Epithelial cell of prostate (primary cell): ENCODE data around the gene PCDHAC1.
"Not testable (repeated sequence)": the region's sequence is repeated elsewhere in the genome, so short reads cannot be mapped to it uniquely, and the experiment has no call there.

Experiments used
- DNase-seq: peaks from one replicate; pipeline ENCODE4 v3.0.0-alpha.2; 2011; ENCODE audit warnings: low read depth, low spot score
- H3K27ac ChIP-seq: fragments of 450-650 bp; 2 replicates; pipeline ENCODE4 v1.5.1; 2017; ENCODE audit warnings: mild to moderate bottlenecking

PCDHAC1 gene

GRCh38 chr5:140925806-140926442 is at the start of gene PCDHAC1:
Gene PCDHAC1, plus strand, starts transcription at chr5:140926299. Its CDS starts 594 bp downstream, at chr5:140926893.
- DNase-seq = no peak
- H3K27ac ChIP-seq = no peak within 1 kb of the TSS

- not testable (repeated sequence) for H3K27ac ChIP-seq
Observed at GRCh38 chr5:140876541-140877261, 49.4 kb upstream of the PCDHAC1 start.

GRCh38 chr5:140877262-140877581 is 48.9 kb upstream of the PCDHAC1 start:
- no peak for DNase-seq

More at GRCh38 chr5:140876541-140877261, 49.4 kb upstream of the PCDHAC1 start:
- not testable (repeated sequence) for DNase-seq

GRCh38 chr5:140881889-140882590 is 44.1 kb upstream of the PCDHAC1 start, which contains the start of gene PCDHA13:
Gene PCDHA13, plus strand, starts transcription at chr5:140882124. Its CDS starts 145 bp downstream, at chr5:140882269.
- H3K27ac ChIP-seq = no peak within 1 kb of the TSS
- no peak for DNase-seq

More at GRCh38 chr5:140877262-140877581, 48.9 kb upstream of the PCDHAC1 start:
- H3K27ac ChIP-seq = no peak overlapping the region

GRCh38 chr5:140882591-140882899 is 43.6 kb upstream of the PCDHAC1 start:
- DNase-seq = no peak
- no peak overlapping the region for H3K27ac ChIP-seq

- no peak overlapping the region for H3K27ac ChIP-seq
- no peak for DNase-seq
Observed at GRCh38 chr5:140883373-140883772, 42.7 kb upstream of the PCDHAC1 start.

- DNase-seq = no peak
- no peak overlapping the region for H3K27ac ChIP-seq
Observed at GRCh38 chr5:140883927-140884697, 42.0 kb upstream of the PCDHAC1 start.

GRCh38 chr5:140916325-140916724 is 9.8 kb upstream of the PCDHAC1 start:
- no peak for DNase-seq
- no peak overlapping the region for H3K27ac ChIP-seq

- no peak for DNase-seq
- no peak overlapping the region for H3K27ac ChIP-seq
Observed at GRCh38 chr5:140923601-140924000, 2.5 kb upstream of the PCDHAC1 start.

GRCh38 chr5:140926443-140927227 is 536 bp downstream of the PCDHAC1 start:
- DNase-seq = no peak

GRCh38 chr5:140927228-140927573 is 1.1 kb downstream of the PCDHAC1 start:
- DNase-seq = no peak
- H3K27ac ChIP-seq = no peak overlapping the region

More at GRCh38 chr5:140926443-140927227, 536 bp downstream of the PCDHAC1 start:
- H3K27ac ChIP-seq = no peak overlapping the region

GRCh38 chr5:140934964-140935606 is 9.0 kb downstream of the PCDHAC1 start:
- no peak for DNase-seq

GRCh38 chr5:140946578-140946977 is 20.5 kb downstream of the PCDHAC1 start:
- DNase-seq = no peak
- no peak overlapping the region for H3K27ac ChIP-seq

More at GRCh38 chr5:140934964-140935606, 9.0 kb downstream of the PCDHAC1 start:
- H3K27ac ChIP-seq = no peak overlapping the region

- H3K27ac ChIP-seq = no peak overlapping the region
- no peak for DNase-seq
Observed at GRCh38 chr5:140951636-140952035, 25.5 kb downstream of the PCDHAC1 start.

GRCh38 chr5:140953234-140953633 is 27.1 kb downstream of the PCDHAC1 start:
- DNase-seq = no peak
- no peak overlapping the region for H3K27ac ChIP-seq

- H3K27ac ChIP-seq = no peak overlapping the region
- DNase-seq = no peak
Observed at GRCh38 chr5:140962190-140962589, 36.1 kb downstream of the PCDHAC1 start.

GRCh38 chr5:140964356-140964755 is 38.3 kb downstream of the PCDHAC1 start:
- DNase-seq = no peak
- no peak overlapping the region for H3K27ac ChIP-seq

- no peak for DNase-seq
- H3K27ac ChIP-seq = peak overlapping the region; percentile 43
Observed at GRCh38 chr5:140965905-140966292, 39.8 kb downstream of the PCDHAC1 start.
